HG03342 (cell line): ENCODE results near the gene PON3.
"Not testable (repeated sequence)": the region's sequence is repeated elsewhere in the genome, so short reads cannot be mapped to it uniquely, and the experiment has no call there.

Experiments
- ATAC-seq: cut with Tn5 transposase; IDR thresholded peaks from one replicate; pipeline ENCODE4 v1.9.1; 2021; ENCODE audit warnings: mild to moderate bottlenecking, moderate library complexity; ENCODE audit not compliant: unreplicated experiment

PON3 gene

DNA sequence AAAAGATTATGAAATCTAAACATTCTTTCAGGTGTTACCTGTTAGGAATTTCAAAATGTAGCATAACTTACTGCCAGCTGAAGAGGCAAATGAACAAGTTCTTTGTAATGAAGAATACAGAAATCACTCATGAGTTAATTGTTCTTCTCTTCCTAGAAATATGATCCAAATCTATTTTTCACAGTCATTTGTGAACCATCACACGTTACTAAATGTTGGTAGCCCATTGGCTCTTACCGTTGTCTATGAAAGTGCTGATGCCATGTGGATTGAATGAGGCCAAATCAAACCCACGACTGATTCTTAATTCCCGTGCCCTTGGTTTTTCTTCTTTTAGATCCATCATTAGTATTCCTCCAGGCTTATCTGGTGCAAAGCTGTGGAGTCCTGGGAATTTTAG, 15.9 kb upstream of the PON3 start:
- no peak for ATAC-seq

DNA sequence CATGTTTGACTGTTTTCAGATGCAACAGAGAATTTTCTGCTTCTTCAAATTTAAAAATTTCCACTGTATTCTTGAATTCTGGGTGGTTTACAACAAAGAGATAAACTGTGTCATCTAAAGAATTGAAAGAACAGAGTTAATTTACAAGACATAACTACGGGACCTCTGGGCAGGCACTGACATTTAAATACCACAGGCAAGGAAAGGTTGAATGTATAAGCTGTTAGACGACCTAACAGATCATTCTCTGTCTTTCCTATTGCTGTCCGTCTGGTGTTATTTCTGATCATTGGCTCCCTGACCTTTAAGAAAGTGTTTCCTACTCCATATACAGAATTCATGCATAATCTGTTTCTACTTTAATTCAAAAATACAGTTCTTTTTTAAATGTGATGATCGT, 15.5 kb upstream of the PON3 start:
- ATAC-seq, result no peak

DNA sequence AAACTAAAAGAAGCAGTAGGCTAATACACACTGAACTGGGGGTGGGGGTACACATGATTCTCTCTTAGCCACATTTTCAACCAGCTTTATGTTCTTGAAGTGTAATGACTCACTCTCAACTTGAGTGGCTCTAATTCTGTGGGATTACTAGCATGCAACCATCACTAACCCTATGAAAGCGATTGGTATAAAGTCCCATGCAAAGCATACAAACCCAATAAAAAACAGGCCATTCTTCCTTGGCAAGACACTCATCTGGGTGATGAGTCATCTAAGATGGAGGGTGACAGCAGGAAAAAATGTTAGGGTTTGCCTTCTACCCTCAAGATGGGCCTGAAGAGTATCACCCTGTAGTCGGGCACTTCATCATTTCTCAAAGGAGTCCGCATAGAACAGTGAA, 14.9 kb upstream of the PON3 start:
- no peak for ATAC-seq

DNA sequence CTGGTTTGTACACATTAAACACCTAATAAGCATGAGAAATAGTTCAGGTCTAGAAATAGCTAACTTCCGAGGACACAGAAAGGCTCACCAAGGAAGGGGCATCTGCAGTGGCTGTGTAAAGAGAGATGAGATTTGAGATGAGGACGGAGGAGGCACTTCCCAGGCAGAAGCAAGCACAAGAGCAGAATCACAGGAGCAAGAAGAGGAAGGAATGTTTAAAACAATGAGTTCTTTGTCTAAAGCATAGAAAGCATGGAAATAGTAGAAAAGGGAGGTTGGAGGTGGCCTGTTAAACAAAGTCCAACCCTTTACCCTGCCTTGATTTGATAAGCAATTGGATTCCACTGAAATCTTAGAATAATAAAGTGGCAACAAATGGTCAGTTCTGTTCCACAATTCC, 11.6 kb upstream of the PON3 start:
- no peak for ATAC-seq

DNA sequence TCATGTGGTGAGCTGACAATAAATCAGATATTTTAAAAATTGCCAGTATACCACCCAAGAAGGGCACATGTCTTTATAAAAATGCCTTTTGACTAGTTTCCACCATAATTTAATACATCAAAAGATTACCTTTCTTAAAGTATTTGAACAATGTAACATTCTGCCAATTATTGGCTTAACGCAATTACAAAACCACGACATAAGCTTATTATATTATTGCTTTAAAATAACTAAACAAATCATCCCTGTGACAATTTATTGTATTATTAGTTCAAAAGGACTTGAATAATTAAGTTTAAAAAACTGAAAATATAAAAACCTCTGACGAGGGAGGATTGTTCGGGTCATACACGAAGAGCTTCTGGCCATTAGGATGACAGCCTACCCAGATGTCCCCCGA, 9.6 kb upstream of the PON3 start:
- ATAC-seq, result no peak

DNA sequence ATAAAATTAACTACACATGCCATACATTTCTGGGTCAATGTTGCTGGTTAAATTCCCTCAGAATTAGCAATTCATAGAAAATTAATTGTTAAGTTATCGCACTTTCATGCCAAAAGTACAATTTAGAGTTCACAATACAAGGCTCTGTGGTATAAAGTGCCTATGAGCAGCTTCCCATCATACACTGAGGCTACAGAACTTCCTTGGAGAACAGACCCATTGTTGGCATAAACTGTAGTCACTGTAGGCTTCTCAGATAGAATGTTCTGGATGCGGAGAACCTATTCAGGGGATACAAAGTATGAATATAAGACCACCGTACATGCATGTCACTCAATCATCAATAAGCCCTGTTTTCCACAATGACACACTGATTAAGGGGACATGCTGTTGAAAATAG, 9.0 kb upstream of the PON3 start:
- no peak for ATAC-seq

DNA sequence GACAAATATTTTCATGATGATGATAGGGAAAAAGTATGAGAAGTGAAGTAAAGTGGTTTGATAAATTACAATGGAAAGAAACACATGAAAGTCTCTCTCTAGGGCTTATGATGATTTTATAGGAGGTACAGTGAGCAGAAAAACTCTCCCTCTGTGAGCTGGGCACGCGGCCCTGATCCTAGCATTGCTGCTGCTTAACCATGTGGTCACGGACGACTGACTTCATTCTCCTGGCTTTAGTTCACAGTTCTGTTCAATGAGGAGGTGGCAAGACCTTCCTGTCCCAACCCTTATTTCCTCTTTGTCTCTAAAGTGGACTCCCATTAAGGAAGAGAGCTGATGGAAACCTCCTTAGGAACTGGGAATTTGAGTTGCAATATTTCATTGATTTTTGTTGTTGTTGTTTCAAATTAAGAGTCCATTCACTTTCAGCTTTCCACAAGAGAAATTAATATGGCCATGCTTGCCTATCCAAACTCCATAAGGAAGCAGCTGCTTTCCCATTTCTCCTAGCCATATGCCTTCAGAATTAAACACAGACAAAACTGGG, 8.2 kb upstream of the PON3 start:
- no peak for ATAC-seq

DNA sequence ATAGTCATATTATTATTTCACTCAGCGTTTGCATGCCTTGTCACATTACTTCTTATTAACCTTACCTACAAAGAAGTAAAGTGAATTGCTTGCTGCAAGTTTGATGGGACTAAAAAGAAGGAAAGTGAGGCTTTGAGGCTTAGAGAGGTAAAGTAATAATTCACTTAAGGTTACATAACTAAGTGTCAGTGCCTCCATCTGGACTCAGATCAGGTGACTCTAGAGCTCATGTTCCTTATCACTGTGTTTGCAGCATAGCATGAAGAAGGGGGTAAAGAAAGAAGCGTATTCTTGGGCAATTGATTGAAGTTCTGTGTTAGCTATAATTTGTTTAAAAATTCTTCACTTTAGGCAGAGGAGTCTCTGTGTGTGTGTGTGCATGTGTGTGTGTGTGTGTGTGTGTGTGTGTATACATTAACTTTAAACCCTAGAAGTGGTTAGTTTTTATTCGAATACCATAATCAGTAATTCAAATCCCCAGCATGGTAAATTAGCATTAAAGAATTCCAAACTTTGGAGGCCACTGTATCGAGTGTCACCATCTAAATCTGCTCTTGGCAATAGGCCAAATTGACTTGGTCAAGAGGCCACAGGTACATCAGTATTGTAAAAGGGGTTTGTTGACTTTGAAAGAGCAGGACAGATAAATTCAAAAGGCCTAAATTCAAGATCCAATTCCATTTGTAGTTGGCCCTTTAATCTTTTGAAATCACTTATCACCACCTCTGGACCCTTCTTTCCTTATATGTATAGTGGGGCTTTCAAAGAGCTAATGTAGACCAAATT, 2.2 kb upstream of the PON3 start:
- ATAC-seq, result no peak

DNA sequence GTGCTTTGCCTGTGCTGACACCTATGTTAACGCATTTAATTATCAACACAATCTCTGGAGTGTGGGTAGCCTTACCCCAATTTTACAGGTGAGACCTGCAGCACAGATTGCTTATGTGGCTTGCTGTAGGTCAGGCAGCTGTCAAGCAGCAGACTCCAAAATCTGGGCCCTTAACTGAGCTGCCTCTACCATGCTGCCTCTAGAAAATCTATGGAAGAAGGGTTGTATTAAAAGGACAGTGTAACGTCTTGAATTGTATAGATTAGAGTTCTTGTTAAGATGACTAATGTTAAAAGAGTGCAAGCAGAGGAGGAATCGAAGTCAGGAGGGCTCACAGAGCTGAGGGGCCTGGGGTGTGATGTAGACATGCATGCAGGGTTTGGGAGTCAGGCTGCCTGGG, 1.2 kb upstream of the PON3 start:
- ATAC-seq, result no peak

DNA sequence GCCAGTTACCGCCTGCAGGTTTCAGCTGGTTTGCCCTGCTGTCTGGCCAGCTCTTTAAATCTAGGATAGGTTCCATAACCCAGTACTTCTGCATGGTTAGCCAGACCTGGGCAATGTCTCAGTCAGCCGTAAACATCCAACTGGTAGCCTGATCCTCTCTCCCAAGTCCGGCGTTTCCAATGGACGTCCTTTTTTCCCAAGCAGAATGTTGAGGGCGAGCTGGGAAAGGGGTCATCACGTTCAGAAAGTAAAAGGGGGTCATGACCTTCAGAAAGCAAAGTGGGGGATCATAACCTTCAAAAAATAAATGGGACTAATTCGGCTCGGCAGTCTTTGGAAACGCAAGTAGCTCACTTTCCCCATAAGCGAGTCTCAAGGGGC, 430 bp downstream of the PON3 start:
- no peak for ATAC-seq

DNA sequence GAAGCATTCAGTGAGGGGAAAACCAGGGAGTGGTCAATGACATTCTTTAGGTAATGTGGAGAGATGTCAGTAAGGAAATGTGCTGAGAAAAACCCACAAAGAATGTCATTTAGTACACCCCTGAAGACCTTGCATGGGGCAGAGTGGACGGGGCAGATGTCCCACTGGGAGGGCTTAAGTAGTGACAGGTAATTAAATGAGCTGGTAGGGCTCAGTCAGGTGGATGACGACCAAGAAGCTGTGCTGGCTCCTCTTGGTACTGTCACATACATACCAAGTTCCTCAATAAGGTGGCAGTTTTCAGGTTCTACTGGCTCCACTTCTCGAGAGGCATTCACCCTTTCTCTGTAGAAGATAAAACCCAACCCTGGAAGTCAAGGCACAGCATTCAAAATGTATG, 1.8 kb downstream of the PON3 start:
- ATAC-seq, result no peak

DNA sequence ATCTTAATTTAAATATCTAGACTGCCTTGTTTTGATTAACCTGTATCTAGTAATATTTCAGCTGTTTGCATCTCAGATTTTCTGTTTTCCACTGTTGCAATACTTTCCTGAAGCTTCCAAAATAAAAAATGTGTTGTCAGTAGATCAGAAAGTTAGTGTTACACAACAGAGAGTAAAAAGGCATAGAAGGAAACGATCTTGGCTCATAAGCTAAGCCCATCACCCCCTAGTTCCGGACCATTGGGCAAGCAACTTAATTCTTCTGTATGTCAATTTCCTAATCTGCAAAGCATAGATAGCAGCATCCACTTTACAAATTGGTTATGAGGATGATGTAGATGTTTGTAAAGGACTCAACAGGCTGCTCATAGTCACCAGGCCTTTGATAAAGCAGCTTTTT, 4.4 kb downstream of the PON3 start:
- no peak for ATAC-seq

DNA sequence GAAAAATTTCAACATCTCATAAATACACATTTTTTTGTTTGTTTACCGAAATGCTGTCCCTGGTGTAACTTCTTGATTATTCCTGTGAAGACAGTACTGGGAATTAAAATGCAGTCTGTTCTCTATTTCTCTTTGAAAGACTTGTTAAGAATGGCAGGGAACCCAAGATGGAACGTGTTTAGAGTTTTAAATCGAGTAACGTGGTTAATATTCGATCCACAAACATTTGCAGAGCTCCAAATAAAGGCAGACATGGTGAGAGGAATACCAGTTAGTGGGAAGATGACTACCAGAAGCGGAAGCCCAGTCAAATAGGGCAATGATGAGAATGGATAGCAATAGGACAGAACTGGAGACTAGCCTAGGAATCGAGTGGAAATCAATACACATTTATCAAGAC, 6.7 kb downstream of the PON3 start:
- no peak for ATAC-seq

DNA sequence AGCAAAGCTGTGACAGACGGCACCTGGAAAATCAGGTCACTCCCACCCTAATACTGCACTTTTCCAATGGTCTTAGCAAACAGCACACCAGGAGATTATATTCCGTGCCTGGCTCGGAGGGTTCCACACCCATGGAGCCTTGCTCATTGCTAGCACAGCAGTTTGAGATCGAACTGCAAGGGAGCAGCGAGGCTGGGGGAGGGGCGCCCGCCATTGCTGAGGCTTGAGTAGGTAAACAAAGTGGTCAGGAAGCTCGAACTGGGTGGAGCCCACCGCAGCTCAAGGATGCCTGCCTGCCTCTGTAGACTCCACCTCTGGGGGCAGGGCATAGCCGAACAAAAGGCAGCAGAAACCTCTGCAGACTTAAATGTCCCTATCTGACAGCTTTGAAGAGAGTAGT, 16.7 kb downstream of the PON3 start:
- not testable (repeated sequence) for ATAC-seq

DNA sequence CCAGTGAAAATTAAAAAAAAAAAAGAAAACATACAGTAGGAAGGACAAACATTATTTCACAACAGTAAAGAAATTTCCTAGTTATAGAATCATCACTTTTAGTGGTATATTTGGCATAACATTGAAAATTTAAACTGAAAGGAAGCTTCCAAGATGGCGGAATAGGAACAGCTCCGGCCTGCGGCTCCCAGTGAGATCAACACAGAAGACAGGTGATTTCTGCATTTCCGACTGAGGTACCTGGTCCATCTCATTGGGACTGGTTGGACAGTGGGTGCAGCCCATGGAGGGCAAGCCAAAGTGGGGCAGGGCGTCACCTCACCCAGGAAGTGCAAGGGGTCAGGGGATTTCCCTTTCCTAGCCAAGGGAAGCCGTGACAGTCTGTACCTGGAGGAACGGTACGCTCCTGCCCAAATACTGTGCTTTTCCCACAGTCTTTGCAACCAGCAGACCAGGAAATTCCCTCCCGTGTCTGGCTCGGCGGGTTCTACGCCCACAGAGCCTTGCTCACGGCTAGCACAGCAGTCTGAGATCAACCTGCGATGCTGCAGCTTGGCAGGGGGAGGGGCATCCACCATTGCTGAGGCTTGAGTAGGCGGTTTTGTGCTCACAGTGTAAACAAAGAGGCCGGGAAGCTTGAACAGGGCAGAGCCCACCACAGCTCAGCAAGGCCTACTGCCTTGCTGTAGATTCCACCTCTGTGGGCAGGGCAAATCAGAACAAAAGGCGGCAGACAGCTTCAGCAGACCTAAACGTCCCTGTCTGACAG, 19.4 kb downstream of the PON3 start:
- ATAC-seq, result no peak

DNA sequence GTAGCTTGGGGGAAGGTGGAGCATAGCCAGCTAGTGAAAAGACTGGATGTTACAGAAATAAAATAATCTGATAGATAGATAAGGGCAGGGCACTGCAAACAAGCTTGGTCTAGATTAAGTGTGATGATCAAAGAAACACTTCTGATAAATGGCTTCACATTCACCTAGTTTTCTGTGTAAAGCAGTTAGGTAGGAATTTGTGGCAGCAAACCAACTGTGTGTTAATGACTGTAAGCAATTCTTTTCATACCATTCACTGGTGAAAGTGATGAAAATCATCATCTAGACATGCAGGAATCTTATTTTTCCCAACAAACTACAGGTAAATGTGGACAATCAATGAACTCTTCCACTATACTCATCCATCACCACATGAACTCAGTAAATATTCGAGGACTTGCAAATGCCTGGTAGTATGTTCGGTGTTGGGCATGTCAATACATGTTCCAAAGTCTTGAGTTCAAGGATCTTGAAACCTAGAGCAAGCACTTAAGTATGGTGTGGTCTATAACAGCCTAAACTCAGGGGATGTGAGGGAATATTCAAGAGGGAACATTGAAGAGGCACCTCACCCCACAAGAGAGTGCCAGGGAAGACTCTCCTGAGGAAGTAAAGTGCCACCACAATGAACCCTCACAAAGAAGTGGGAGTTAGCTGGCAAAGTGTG, 20.5 kb downstream of the PON3 start:
- no peak for ATAC-seq

DNA sequence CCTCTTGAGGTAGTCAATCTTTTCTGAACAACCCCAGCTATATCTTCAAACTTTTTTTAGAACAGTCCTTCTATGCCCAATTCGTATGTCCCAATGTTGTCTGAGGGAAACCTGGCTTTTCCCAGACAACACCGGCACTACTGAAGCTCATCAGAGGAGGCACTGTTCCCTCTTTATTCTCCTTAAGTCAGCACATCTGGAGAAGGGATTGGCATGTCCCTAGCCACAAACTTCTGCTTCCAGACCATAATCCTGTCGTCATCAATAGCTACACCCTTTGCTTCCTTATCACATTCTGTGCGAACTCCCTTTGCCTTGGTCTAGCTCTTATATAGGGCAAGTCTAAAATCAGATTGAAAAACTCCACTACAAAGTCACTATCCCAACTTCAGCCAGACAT, 22.9 kb downstream of the PON3 start:
- ATAC-seq, result no peak

DNA sequence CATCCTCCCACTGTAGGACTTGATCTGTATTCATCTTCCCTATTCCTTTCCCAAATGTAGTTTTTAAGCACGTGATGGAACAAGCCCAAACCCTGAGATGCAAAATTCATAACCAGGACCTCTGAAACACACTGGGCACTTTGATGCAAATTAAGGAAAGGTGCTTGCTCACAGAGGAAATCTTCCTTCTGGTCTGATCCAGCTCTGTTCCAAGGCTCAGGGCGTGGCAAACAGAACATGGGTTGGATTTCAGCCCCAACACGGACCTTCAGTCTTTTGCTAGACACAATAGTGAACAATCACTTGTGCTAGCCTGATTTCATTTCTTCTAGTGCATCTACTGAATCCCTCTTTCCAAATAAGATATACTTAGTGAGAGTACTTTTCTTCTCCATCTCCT, 27.9 kb downstream of the PON3 start:
- ATAC-seq, result no peak

DNA sequence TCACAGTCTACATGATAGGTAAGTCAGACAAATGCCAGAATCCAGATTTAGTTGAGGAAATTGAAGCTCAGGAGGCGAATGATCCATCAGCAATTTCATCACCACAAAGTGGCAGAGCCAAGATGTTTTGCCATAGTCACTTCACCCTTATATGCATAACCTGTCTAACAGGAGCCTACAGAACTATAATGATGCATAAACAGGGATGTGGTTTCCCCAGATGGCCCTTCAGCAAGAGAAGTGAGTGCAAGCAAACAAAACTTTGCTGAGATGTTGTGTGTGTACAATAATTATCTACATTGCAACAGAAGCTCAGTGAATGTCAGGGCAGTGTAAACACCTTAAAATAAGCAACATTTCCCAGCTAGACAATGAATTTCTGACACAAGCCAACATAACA, 28.6 kb downstream of the PON3 start:
- ATAC-seq, result no peak

DNA sequence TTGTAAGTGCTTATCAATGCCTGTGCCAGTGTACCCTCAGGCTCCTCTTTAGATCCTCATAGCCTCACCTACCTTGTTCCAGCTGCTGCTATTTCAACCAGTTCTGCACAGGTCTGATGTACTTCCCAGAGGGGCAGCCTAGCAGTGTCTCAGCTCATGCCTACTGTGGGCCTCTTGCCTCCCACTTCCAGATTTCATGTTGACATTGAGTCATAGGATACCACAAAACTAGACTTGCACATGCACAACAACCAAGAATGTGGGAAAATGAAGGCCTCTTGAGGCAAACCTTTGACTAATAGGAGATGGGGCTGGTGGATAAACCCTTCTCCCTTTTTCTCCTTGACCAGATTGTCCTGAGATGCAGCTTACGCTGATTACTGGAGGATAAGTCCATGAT, 31.0 kb downstream of the PON3 start:
- no peak for ATAC-seq

DNA sequence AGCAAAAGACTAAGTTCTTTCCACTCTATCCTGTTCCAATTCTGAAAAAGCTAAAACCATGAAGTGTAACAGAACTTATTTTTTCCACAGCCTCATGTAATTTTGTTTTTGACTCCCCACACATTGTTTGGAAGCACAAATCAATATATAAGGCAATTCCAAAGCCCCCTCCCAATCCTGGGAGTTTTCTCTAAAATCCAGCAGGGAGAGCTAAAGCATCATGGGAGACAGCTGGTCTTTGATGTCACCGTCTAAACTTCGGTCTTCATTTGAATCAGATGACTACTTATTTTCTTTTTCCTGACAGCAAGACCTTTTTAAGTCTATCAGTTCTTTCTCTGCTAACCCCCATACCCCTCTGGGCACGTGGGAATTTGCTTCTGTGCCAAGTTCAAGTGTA, 38.6 kb downstream of the PON3 start:
- no peak for ATAC-seq
